Activated CD4-positive, CD25-positive, alpha-beta regulatory T cell treated with anti-CD3 and anti-CD28 coated beads, Interleukin-2, amount 50 U/mL, for 72 hours (primary cell): Measurements from ENCODE around the gene RMI2.
A peak's percentile ranks its signal among the peaks of the same experiment; 100 is the strongest.
"Not testable (repeated sequence)": the region's sequence is repeated elsewhere in the genome, so short reads cannot be mapped to it uniquely, and the experiment has no call there.

ENCODE experiments used
- DNase-seq: peaks from one replicate; pipeline ENCODE4 v3.0.0; 2021

Gene RMI2

DNA sequence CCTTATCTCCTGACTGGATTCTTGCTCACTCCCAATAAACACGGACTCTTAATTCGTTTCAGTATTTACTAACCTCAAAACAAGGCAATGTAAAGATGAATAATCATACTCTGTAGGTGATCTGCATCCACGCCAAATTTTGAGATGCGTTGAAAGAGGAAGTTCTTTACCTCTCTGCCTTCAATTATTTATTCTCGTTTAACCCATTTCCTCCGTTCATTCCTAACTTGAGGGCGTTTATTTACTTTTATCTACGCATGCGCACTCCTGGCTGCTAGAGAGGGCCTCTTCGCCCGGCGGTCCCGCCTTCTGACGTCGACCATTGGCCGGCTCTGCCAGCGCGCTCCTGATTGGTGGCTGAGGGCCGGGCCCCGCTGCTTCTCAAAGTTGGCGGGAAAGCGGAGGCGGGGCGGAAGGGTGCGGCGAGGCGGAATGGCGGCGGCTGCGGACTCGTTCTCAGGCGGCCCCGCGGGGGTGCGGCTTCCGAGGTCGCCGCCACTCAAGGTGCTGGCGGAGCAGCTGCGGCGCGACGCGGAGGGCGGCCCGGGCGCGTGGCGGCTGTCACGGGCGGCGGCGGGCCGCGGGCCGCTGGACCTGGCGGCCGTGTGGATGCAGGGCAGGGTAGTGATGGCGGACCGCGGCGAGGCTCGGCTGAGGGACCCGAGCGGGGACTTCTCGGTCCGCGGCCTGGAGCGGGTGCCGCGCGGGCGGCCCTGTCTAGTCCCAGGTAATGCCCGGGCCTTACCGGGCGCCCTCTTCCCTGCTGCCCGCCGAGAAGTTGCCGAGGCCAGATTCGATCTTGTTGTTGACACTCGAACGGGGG, at the start of gene RMI2:
RMI2 (plus strand) TSS at position 420 of the 823 bp plus-strand sequence; CDS start at position 433, 13 bp downstream.
- DNase-seq = peak; percentile 96

GRCh38 chr16:11295672-11296071, 49.6 kb upstream of the RMI2 start:
- DNase-seq = no peak

GRCh38 chr16:11296351-11296705, 48.9 kb upstream of the RMI2 start:
- DNase-seq = no peak

DNA sequence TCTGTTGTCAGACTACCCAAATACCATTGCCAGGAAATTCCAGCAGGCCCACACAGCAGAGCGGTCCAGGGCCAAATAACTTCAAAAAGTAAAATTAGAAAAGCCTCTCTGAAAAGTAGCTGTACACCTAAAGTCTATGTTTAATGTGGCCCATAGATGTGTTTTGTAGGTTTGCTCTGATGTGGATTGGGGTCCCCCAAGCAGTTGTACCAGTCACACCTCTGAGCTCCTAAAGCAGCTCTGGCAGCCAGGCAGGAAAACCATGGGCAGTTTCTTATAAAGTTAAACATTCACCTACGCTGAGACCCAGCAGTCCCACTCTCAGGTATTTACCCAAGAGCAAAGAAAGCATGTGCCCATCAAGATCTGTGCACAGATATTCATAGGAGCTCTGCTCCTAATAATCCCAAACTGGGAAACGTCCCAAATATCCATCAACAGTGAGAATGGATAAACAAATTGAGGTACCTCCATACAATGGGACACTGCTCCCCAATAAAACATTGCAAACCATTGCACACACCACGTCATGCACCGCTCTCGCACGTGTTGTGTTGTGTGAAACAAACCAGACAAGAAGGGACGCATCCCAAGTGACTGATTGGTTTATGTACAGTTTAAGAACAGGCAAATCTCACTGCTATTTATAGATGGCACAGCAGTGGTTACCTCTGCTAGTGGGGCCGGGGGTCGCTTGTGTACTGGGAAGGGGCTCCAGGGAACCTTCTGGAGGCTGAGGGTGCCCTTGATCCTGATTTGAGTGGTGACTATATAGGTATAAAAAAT, 48.4 kb upstream of the RMI2 start:
- DNase-seq = no peak

GRCh38 chr16:11297492-11298142, 47.6 kb upstream of the RMI2 start:
- DNase-seq = peak; percentile 69

- DNase-seq = no peak
Measured at GRCh38 chr16:11298143-11298900, 46.9 kb upstream of the RMI2 start.

GRCh38 chr16:11298950-11299547, 46.2 kb upstream of the RMI2 start:
- not testable (repeated sequence) for DNase-seq

DNA sequence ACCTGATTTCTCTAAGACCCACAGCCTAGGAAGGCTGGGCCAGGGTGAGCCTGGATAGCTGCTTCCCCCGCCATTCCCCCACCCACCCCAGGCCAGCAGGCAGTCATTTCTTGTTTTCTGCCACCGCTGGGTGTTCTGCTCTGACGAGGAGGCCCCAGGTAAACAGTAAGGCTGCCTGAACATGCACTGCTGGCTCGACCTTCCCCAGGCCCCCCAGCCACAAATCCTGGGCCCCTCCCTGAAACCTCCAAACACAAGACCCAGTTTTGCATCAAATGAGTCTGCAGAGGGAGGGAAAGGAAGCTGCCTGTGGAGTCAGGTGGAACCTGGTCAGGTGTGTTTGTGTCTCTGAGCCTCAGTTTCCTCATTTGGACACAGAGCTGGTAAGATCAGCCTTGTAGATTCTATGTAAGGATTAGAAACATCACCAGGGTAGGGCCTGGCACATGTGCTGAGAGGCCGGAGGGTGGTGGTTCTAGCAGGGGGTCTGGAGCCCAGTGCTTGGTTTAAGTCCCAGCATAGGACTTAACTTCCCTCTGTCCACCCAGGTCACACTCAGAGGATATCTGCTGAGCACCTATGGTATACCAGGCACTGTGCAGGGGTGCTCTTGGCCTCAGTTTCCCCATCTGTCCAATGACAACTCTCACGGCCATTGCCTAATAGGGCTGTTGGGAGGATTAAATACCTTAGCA, 45.2 kb upstream of the RMI2 start:
- no peak for DNase-seq

DNA sequence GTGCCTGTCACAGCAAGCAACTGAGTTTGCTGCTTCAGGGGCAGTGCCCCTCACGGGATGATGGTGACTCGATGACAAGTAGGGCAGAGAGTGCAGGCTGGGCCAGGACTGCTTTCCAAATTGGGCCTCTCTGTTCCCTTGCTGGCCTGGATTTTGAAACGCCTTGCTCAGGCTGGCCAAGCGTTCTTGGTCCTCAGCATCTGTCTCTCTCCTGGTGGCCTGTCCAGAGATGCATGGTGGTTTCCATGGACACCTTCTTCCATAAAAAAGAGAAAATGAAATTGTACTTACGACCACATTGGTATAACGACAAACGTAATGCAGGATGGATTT, 44.7 kb upstream of the RMI2 start:
- DNase-seq = no peak

DNA sequence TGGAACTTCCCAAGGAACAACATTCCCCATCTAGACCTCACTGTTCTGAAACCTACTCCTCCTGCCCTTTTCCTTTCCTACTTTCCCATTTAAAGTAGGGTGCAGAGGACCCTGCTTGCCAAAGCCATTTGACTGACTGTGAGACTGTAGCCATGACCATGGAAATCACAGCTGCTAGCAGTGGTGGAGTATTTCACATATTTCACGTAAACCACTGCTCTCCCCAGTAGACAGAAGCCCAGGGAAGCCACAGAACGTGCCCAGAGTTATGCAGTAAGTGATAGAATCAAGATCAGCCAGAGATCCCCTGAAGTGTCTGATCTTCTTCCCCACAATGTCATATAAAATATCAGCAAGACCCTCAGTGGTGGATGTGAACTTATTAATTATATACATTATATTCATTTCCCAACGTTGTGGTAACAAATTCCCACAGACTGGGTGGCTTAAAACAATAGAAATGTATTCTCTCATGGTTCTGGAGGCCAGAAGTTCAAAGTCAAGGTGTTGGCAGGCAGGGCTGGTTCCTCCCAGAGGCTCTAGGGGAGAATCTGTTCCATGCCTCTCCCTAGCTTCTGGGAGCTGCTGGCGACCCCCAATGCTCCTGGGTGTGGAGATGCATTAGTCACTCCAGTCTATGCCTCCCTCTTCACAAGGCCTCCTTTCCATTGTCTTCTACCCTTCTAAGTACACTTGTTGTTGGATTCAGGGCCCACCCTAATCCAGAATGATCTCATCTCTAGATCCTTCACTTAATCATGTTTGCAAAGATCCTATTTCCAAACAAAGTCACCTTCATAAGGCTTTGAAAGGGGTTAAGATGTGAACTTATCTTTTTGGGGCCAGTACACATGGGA, 43.4 kb upstream of the RMI2 start:
- no peak for DNase-seq

GRCh38 chr16:11302977-11303376, 42.3 kb upstream of the RMI2 start:
- no peak for DNase-seq

GRCh38 chr16:11303405-11304138, 41.7 kb upstream of the RMI2 start:
- no peak for DNase-seq

DNA sequence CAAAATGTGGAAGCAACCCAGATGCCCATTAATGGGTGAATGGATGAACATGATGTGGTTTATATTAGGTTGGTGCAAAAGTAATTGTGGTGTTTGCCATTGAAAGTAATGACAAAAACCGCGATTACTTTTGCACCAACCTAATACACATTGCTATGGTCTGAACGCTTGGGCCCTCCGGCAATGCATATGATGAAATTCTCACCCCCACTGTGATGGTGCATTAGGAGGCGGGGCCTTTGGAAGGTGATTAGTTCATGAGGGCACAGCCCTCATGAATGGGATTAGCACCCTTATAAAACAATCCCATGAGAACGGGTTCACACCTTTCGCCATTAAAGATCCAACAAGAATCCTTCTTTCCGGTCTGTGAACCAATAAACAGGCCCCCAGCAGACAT, 38.9 kb upstream of the RMI2 start:
- no peak for DNase-seq

DNA sequence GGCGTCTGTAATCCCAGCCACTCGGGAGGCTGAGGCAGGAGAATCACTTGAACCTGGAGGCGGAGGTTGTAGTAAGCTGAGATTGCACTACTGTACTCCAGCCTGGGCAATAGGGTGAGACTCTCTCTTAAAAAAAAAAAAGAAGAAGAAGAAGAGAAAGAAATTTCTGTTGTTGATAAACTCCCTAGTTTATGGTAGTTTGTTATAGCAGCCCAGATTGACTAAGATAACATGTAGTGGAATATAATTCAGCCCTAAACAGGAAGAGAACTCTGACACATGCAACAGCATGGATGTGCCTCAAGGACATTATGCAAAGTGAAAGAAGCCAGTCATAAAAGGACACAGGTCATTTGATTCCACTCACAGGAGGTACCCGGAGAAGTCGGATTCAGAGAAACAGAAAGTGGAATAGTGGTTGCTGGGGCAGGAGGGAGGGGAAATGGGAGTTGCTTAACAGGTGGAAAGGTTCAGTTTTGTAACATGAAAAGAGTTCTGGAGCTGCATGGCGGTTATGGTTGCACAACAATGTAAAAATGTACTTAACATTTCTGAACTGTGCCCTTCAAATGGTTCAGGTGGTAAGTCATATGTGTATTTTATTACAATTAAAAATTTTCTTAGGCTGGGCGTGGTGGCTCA, 38.1 kb upstream of the RMI2 start:
- no peak for DNase-seq

DNA sequence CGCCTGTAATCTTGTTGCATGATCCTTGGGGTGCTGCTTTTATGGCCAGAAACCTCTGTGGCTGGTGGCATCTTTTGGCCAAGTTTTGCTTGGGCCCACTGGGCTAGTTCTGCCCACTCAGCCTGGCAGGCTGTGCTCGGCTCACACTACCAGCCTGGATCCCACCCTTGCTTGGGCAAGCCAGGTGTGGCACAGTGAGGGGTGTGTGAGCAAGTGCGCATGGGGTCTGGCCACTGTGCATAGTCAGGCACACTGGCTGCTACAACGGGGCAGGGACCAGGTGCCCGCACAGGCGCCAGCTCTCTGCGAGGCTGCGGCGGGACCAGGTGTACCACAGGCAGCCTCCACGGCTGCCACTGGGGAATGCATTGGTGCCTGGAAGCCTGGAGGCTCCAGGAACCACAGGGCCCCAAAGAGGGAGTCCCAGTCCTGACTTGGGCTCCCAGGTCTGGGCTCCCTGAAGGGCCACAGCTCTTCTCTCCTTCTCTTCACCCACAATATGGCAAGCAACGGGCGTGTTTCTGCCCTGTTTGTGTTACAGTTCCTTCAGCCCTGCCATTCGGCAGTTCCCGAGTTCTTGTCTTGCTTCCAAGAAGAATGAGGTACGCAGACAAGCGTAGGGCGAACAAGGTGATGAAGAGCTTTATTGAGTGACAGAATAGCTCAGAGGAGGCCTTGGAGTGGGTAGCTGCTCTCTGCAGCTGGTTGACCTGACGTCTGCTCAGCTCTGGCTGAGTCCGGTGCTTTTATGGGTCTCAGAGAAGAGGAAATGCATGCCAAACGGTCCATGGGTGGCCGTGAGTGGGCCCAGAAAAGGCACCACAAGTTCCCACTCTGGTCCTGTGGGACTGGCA, 37.4 kb upstream of the RMI2 start:
- DNase-seq = no peak

- no peak for DNase-seq
Measured at GRCh38 chr16:11308493-11309283, 36.6 kb upstream of the RMI2 start.

DNA sequence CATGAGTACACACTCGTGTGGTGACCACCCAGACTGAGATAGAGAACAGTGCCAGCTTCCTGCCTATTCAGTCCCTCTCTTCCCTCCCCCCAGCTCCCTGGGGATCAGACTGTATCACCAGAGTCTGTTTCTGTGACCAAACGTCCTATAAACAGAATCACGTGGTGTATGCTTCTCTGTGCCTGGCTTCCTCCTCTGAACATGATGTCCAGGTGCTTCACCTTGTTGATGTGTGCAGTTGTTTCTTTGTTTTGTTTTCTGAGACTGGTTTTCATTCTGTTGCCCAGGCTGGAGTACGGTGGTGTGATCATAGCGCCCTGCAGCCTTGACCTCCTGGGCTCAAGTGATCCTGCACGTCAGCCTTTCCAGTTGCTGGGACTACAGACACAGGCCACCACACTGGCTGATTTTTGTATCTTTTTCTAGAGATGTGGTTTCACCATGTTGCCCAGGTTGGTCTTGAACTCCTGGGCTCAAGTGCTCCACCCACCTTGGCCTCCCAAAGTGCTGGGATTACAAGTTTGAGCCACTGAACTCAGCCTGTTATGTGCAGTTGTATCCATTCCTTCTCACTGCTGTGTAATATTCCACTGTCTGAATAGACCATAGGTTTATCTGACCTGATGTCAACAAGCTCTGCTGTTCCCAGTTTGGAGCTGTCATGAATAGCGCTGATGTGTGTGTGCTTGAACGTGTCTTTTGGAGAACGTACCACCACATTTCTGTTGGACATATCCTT, 35.2 kb upstream of the RMI2 start:
- no peak for DNase-seq
